HG03097 (cell line): ENCODE data around the gene TAS2R38.

ENCODE experiments used
- ATAC-seq: cut with Tn5 transposase; IDR thresholded peaks from one replicate; pipeline ENCODE4 v1.9.1; 2021; ENCODE audit not compliant: unreplicated experiment, low FRiP score

TAS2R38 gene

GRCh38 chr7:141976524-141977245 lies 3.1 kb upstream of the TAS2R38 start:
- no peak for ATAC-seq

DNA sequence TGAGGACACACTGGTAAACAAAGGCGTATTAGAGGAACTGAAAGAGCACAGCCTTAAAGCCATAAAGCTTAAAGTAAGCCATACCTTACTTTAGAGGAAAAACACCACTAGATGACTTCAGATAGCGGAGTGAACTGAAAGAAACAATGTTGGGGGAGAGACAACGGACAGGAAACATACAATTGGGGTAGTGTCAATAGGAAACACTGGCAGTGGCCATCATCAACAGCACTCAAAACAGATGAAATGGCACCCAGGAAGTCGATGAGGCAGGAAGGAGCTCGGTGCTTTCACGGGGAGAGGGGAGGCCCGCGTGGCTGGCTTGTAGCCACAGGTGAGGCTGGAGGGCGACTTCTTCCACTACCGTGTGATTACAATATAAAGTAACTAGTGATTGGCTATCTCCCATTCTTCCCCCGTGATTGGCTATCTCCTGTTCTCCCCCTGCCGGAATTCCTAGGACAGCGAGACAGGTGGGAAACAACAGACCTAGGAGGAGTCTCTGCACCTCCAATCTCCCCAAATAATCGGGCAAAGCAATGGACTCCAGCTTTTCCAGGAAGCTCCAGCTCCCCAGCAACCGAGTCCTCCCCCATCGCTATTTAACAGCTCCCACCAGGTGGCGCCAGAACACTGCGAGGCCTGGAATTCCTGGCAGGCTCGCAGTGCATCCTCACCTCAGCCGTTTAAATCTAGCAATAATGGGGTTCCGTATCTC lies 2.4 kb upstream of the TAS2R38 start:
- ATAC-seq = peak; percentile 79

DNA sequence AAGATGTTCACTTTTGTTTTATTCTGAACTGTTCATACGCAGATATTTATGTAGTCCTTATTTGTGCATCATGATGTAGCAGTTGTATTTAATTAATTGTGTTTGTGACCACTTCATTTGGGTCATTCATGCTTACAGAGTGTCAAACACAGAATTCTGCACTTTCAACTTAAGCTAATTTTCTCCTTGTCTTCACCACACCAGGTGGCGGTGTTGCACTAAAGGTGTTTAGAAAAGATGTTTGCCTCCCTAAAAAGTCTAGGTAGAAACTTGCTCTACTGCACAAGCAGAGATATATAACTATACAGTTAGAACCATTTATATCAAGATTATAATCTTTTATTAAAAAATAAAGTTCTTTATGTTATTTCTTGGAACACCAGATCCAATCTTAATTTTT lies 1.3 kb upstream of the TAS2R38 start:
- no peak for ATAC-seq

GRCh38 chr7:141960687-141961422 lies 12.7 kb downstream of the TAS2R38 start:
- ATAC-seq = no peak

DNA sequence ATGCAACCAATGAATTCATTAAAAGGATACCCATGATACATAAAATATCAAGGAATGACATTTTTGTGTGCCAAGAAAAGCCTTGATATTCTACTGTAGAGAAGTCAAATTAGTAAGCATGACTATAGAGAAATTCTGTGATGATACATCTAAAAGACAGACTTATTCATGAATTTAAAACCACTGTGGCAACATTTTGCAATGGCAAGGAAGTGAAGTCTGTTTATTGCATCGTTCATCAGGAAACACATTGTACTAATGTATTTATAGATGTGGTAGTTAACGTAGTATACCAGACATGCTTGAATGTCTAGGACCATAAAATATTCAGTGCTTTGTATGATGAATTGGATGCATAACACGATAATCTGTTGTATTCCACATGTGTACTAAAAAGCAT lies 17.5 kb downstream of the TAS2R38 start:
- ATAC-seq = no peak

GRCh38 chr7:141954334-141954733 lies 19.2 kb downstream of the TAS2R38 start:
- ATAC-seq = no peak

GRCh38 chr7:141952461-141952860 lies 21.1 kb downstream of the TAS2R38 start:
- ATAC-seq = no peak

DNA sequence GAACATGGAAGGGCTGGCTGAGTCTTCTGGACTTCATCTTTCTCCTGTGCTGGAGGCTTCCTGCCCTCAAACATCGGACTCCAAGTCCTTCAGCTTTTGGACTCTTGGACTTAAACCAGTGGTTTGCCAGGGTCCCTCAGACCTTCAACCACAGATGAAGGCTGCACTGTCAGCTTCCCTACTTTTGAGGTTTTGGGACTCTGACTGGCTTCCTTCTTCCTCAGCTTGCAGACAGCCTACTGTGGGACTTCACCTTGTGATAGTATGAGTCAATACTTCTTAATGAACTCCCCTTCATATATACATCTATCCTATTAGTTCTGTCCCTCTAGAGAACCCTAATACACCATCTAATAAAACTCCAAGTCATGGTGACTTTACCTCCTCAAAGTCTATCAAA lies 22.8 kb downstream of the TAS2R38 start:
- ATAC-seq = no peak

DNA sequence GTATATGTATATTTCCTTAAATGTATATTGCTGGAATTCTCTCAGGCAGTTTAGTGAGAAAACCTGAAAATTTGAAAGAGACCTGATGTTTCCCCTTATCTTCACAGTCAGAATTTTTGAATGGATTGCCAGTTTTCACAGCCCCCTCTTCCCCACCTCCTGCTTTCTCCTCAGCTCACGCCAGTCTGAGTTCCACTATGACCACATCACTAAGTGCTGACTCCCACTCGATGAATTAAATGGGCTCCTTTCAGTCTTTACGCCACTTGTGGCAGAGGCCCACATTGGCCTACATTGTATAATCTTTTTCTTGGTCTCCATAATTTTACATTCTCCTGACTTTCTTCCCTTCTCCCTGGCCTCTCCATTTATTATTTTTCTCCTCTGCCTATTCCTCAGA lies 23.7 kb downstream of the TAS2R38 start:
- ATAC-seq = no peak

DNA sequence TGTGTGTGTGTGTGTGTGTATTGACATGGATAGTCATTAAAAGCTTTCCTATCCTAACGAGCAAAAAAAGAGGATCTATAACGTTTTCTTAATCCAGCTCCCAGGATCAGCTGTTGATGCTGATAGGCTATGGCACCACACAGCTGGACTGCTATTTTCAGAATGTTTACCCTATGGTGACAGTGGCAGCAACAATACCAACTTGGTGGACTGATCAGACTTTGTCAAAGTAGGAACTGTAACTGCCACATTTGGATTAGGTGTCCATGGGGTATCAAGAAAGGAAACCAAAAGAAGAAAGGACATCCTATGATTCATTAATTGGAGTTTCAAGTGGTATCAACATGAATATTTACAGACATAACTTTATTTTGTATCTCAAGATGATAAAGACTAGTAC lies 24.1 kb downstream of the TAS2R38 start:
- no peak for ATAC-seq

DNA sequence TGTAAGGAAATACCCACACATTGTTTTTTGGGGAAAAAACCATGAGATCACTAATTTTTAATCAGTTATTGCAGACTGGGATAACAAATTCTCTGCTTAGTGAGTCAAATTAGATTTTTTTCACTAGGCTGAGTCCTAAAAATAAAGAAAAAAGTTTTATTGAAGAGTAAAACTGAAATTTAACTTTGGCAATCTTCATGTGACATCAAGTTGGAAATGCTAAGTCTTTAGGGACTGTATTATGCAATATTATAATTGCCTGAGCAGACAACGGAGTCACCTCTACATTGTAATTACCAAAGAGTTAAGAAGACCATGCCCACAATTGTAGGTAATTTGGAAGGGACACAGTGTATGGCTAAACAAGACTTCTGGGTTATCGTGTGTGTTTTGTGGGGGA lies 24.6 kb downstream of the TAS2R38 start:
- no peak for ATAC-seq

DNA sequence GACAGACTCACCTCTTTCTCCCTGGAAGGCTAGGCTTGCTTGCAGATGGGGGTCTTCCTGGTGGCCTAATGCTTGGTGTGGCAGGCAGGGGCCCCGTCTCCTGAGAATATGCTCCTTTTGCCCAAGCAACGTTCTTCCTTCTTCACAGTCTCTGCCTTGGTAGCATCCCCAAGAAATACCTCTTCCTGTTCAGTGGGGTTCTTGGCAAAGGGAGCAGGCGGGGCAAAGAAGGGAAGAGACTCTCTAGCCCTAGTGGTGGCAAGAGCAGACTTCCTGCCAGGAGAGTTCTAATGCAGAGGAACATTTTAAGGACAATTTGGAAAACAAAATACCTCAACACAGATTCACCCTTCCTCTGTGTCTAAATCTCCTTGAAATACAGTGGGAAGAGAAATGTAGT lies 26.8 kb downstream of the TAS2R38 start, which contains the start of gene CLEC5A:
CLEC5A (minus strand) TSS at position 179 of the 400 bp plus-strand sequence. CDS start 682 bp downstream, outside the sequence.
- no peak for ATAC-seq

- ATAC-seq = no peak
Measured at GRCh38 chr7:141945356-141945755, 28.2 kb downstream of the TAS2R38 start.

- no peak for ATAC-seq
Measured at GRCh38 chr7:141944811-141945210, 28.8 kb downstream of the TAS2R38 start.

DNA sequence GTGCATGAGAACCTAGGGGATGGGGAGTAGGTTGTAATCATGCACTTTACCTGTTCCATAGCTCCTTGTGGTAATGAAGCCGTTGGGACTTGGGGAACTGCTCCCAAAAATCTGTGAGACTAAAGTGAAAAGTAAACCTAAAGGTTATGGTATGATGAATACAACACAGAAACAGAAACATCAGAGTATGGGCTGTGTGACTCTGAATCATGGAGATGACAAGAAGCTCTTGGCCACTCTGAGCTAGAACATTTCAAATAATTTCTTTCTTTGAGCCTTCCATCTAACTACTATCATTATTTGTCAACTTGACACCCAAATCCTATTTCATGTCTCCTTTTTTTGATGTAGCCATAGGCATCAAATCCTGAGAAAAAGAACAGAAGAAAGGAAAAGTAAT lies 29.7 kb downstream of the TAS2R38 start:
- no peak for ATAC-seq

GRCh38 chr7:141941075-141941474 lies 32.5 kb downstream of the TAS2R38 start:
- ATAC-seq = no peak

DNA sequence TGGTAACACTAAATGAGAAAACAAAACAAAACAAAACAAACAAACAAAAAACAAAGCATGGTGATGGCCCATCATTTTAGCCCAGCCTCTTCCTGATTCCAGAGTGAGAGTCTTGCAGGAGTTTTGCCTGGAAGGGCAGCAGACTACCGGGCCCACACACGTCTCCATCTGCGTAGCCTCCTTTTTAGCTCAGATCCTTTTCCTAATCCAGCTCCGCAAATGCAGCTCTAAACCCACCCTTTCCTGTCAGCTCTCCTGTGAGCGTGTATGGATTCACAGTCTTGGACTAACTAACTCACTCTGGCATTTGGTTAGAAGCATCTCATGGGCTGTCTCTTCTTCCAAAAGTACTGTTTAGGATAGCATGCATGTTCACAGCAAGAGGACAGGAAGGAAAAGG lies 43.4 kb downstream of the TAS2R38 start:
- no peak for ATAC-seq

DNA sequence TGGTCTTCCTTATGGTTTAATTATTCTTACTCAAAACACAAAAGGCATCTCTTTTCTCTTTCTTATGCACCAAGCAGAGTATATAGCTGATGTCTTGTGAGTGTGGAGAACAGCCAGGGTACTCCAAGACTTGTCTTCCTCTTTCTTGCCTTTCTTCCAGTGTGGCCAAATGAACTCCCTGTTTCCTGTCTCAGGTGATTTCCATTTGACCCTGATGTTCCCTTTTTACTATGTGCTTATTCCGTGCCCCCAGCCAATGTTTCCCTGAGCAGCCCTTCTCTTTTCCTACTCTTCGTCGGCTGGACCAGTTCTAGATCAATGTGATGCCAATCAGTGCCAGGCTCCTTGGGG lies 44.8 kb downstream of the TAS2R38 start:
- no peak for ATAC-seq

DNA sequence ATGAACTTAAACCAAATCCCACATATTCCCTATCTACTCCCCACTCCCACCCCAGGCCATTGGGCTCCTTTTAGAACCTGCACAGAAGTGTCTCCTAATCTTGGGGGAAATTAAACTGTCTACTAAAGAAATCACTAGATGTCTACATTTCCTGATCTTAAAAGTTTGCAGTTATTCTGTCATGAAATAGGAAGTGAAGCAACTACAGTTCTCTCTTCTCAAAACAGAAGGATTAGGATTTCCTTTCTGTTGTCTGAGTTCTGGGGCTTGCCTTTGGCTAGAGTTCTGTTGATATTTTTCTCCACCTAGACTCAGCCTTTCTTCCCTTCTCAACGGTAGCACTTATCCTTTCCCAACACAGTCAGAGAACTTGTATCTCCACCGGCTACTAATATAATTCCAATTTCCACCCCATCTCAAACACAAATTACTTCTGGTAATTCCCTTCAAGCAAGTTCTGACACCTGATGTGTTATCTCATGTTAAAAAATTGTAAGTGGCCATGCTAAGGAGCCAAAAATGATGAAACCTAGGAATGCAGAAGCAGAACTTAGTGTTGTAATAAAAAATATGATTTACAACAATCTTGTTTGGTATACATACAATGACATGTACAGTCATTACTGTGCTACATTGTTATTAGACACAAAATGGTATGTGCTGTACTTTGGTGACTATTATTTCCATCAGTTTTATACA lies 45.3 kb downstream of the TAS2R38 start:
- no peak for ATAC-seq
